Common myeloid progenitor, CD34-positive (primary cell): ENCODE measurements around the gene VPS13D.
"Not testable (repeated sequence)": the region's sequence is repeated elsewhere in the genome, so short reads cannot be mapped to it uniquely, and the experiment has no call there.

Experiments
- CTCF ChIA-PET: fragments of 350-600 bp; sonication (Branson Sonifier 250); formaldehyde crosslinking; loops from one replicate; lab custom pipeline; 2021; ENCODE audit warnings: antibody characterized with exemption; lab: Charles Lee
- POLR2A ChIA-PET: fragments of 350-600 bp; sonication (Branson Sonifier 250); formaldehyde crosslinking; loops from one replicate; lab custom pipeline; 2021; ENCODE audit warnings: antibody characterized with exemption; lab: Charles Lee
- DNase-seq, 3 donors: peaks; one replicate each; pipeline versions ENCODE4 v3.0.0 to v3.0.0-alpha.2; 2013
- H3K27ac ChIP-seq, 2 experiments: 1 replicate in 1 of 2; 2 replicates in 1 of 2; pipeline ENCODE4 v1.7.0; 2013; ENCODE audit warnings: inconsistent platforms in 2 of 2, low read length in 2 of 2, mild to moderate bottlenecking in 2 of 2, low read depth in 1 of 2, moderate library complexity in 1 of 2; ENCODE audit not compliant: severe bottlenecking in 2 of 2, insufficient read depth in 1 of 2, poor library complexity in 1 of 2
- H3K27me3 ChIP-seq, 5 experiments: replicated peaks in 2 of 5; 1 replicate in 3 of 5; 2 replicates in 2 of 5; pipeline versions ENCODE4 v1.6.1 to v1.7.0; 2013; ENCODE audit warnings: low read length in 4 of 5, mild to moderate bottlenecking in 2 of 5, moderate library complexity in 2 of 5, inconsistent platforms in 1 of 5; ENCODE audit not compliant: insufficient read depth in 5 of 5, control insufficient read depth in 4 of 5
- H3K36me3 ChIP-seq, 4 experiments: 1 replicate in 2 of 4; 2 replicates in 2 of 4; pipeline versions ENCODE4 v1.6.1 to v1.7.0; 2013; ENCODE audit warnings: low read length in 3 of 4, control low read depth in 1 of 4, mild to moderate bottlenecking in 1 of 4; ENCODE audit not compliant: control insufficient read depth in 4 of 4, insufficient read depth in 4 of 4
- H3K4me1 ChIP-seq, 4 experiments: 1 replicate in 3 of 4; 2 replicates in 1 of 4; pipeline versions ENCODE4 v1.6.1 to v1.7.1; 2013; ENCODE audit warnings: low read length in 3 of 4, mild to moderate bottlenecking in 3 of 4, control low read depth in 1 of 4, inconsistent platforms in 1 of 4, moderate library complexity in 1 of 4; ENCODE audit not compliant: control insufficient read depth in 4 of 4, insufficient read depth in 4 of 4; ENCODE audit errors: control extremely low read depth in 1 of 4
- H3K4me3 ChIP-seq, 7 experiments: 1 replicate in 4 of 7; 2 replicates in 3 of 7; pipeline versions ENCODE4 v1.5.1 to v1.7.0; 2013; ENCODE audit warnings: mild to moderate bottlenecking in 7 of 7, low read length in 6 of 7, moderate library complexity in 6 of 7, inconsistent platforms in 2 of 7, low read depth in 2 of 7, control low read depth in 1 of 7; ENCODE audit not compliant: insufficient read depth in 4 of 7, control insufficient read depth in 1 of 7; ENCODE audit errors: extremely low read depth in 1 of 7
- H3K9me3 ChIP-seq, 5 experiments: 1 replicate in 4 of 5; 2 replicates in 1 of 5; pipeline versions ENCODE4 v1.6.1 to v1.7.1; 2013; ENCODE audit warnings: low read length in 4 of 5, mild to moderate bottlenecking in 2 of 5, inconsistent platforms in 1 of 5, low read depth in 1 of 5, moderate library complexity in 1 of 5; ENCODE audit not compliant: control insufficient read depth in 4 of 5, insufficient read depth in 2 of 5; ENCODE audit errors: control extremely low read depth in 1 of 5
- WGBS: methylation state at CpG from one replicate; pipeline ENCODE4 v1.1.5; 2013; ENCODE audit not compliant: insufficient coverage; 5-methylcytosine and 5-hydroxymethylcytosine counted together

The VPS13D gene

DNA sequence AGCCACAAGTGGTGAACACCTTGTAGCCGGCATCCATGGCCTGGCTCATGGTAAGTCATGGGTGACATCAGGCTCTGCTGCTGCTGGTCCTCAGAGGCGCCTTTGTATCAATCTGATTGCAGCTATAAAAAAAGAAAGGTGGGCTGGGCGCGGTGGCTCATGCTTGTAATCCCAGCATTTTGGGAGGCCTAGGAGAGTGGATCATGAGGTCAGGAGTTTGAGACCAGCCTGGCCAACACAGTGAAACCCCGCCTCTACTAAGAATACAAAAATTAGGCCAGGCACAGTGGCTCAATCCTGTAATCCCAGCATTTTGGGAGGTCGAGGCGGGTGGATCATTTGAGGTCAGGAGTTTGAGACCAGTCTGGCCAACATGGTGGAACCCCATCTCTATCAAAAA is 226.3 kb downstream of the VPS13D start:
- DNase-seq, CTCF ChIA-PET, H3K9me3 ChIP-seq, H3K27ac ChIP-seq, H3K4me3 ChIP-seq, H3K27me3 ChIP-seq, POLR2A ChIA-PET: not testable (repeated sequence)
- WGBS = 98% methylated on average over 7 of the region's 7 CpGs
- Histone ChIP-seq H3K36me3 (peaks cover 9 to 24% (median 11%) of the 10 kb centered on the region in 4 experiments), H3K4me1 (peaks cover 0 to 18% (median 10%) of the 10 kb centered on the region in 4 experiments)

- Histone ChIP-seq H3K9me3 (no peaks in the 10 kb centered on the region), H3K36me3 (peaks cover 6 to 27% (median 12%) of the 10 kb centered on the region in 4 experiments), H3K4me3 (no peak overlapping the region), H3K4me1 (peaks cover 0 to 18% (median 10%) of the 10 kb centered on the region in 4 experiments), H3K27ac (no peak overlapping the region), H3K27me3 (no peaks in the 10 kb centered on the region)
- WGBS = 100% methylated on average over 1 of the region's 1 CpG
- ChIA-PET CTCF (no interaction called here), POLR2A (interaction anchor here (0.5 kb wide), 1 partner anchor 29 kb away, joined by 7 read pairs; no protein-coding TSS in a partner anchor)
- no peak for DNase-seq
Measured at GRCh38 chr1:12456979-12457378, 227.1 kb downstream of the VPS13D start.

GRCh38 chr1:12457771-12458170 is 227.9 kb downstream of the VPS13D start:
- no peak for DNase-seq
- Histone ChIP-seq H3K4me3 (no peak overlapping the region), H3K4me1 (peaks cover 0 to 18% (median 10%) of the 10 kb centered on the region in 4 experiments), H3K36me3 (peaks cover 9 to 34% (median 16%) of the 10 kb centered on the region in 4 experiments), H3K9me3 (no peaks in the 10 kb centered on the region), H3K27me3 (no peaks in the 10 kb centered on the region), H3K27ac (no peak overlapping the region)
- ChIA-PET POLR2A (no interaction called here), CTCF (interaction anchor here (0.8 kb wide), 1 partner anchor 144 kb away, joined by 3 read pairs; no protein-coding TSS in a partner anchor)
- WGBS = 95% methylated on average over 4 of the region's 4 CpGs

- Histone ChIP-seq H3K9me3 (no peaks in the 10 kb centered on the region), H3K36me3 (peaks cover 14 to 37% (median 16%) of the 10 kb centered on the region in 4 experiments), H3K4me3 (no peak overlapping the region), H3K27ac (no peak overlapping the region), H3K4me1 (peaks cover 0 to 17% (median 10%) of the 10 kb centered on the region in 4 experiments), H3K27me3 (no peaks in the 10 kb centered on the region)
- POLR2A ChIA-PET = no interaction called here
- DNase-seq = no peak
- CTCF ChIA-PET = interaction anchor here (1.2 kb wide), 1 partner anchor 52 kb away, joined by 3 read pairs; no protein-coding TSS in a partner anchor
- 60% methylated on average over 1 of the region's 1 CpG for WGBS
Measured at GRCh38 chr1:12458571-12458970, 228.7 kb downstream of the VPS13D start.

DNA sequence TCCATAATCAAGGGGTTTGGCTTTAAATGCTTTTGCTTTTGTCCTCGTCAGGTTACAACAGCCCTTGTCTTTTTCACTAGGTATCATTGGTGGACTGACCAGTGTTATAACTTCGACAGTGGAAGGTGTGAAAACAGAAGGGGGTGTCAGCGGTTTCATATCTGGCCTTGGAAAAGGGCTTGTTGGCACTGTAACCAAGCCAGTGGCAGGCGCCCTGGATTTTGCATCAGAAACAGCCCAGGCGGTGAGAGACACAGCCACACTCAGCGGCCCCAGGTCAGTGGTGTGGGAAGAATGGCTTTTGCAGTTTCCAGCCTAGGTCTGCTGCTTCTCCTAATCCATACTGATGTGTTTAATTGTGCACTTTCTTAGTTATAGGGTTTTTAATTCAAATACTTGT is 230.3 kb downstream of the VPS13D start:
- 100% methylated on average over 5 of the region's 6 CpGs for WGBS
- Histone ChIP-seq H3K36me3 (peaks cover 14 to 37% (median 20%) of the 10 kb centered on the region in 4 experiments), H3K4me1 (peaks cover 0 to 7% (median 3%) of the 10 kb centered on the region in 4 experiments), H3K27me3 (no peaks in the 10 kb centered on the region), H3K9me3 (no peaks in the 10 kb centered on the region), H3K27ac (no peak overlapping the region), H3K4me3 (no peak overlapping the region)
- ChIA-PET CTCF (no interaction called here), POLR2A (no interaction called here)
- DNase-seq = no peak

DNA sequence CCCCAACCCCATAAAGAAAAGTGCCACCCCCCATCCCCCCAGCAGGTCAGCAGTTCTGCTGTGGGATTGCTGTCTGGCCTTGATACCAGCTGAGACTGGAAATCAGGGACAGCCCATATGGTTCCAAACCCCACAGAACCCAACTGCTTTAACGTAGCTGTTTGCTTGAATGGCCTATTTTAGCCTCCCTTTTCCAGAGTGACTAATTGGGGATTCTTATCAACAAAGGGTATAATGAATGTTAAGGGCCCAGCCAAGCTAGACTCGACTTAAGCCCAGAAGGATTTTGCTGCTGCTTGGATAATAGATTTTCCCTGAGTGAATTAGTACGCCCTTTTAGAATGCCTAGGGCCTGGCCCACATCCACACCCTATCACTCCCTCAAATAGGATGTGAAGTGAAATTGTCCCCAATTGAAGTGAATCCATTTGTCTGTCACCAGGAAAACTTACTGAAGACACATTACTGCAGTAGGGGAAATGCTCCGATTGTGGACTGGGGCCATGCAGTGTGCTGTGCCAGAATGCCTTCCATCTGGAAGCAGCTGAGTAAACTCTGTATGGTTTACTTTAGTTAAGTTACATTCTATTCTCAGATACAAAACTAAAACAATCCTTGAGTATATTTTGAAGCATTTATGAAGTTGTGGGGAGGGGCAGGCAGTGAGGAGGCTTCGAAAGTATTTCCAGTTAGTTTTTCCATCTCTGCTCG is 231.2 kb downstream of the VPS13D start:
- WGBS = 100% methylated on average over 3 of the region's 6 CpGs
- Histone ChIP-seq H3K27ac (no peak overlapping the region), H3K4me1 (peaks cover 0 to 7% (median 2%) of the 10 kb centered on the region in 4 experiments), H3K4me3 (no peak overlapping the region), H3K9me3 (no peaks in the 10 kb centered on the region), H3K36me3 (peaks cover 14 to 37% (median 20%) of the 10 kb centered on the region in 4 experiments), H3K27me3 (no peaks in the 10 kb centered on the region)
- POLR2A ChIA-PET = no interaction called here
- DNase-seq = no peak
- CTCF ChIA-PET = interaction anchor here (1.6 kb wide), 1 partner anchor 156 kb away, joined by 3 read pairs; the partner anchor contains the start of gene DHRS3

GRCh38 chr1:12461754-12462153 is 231.9 kb downstream of the VPS13D start:
- 100% methylated on average over 2 of the region's 2 CpGs for WGBS
- Histone ChIP-seq H3K4me1 (peaks cover 0 to 7% (median 2%) of the 10 kb centered on the region in 4 experiments), H3K27me3 (no peaks in the 10 kb centered on the region), H3K4me3 (no peak overlapping the region), H3K36me3 (peaks cover 13 to 38% (median 21%) of the 10 kb centered on the region in 4 experiments), H3K9me3 (no peaks in the 10 kb centered on the region), H3K27ac (no peak overlapping the region)
- DNase-seq = no peak
- ChIA-PET POLR2A (no interaction called here), CTCF (interaction anchor here (1.6 kb wide), 1 partner anchor 156 kb away, joined by 3 read pairs; the partner anchor contains the start of gene DHRS3)
